Dermis blood vessel endothelial cell (primary cell): ENCODE results near the gene HNRNPR. TPM values are rescaled to one million over a fixed set of nuclear protein-coding genes. Genes with fewer than 3 reads are reported as not detected.
A peak's percentile ranks its signal among the peaks of the same experiment; 100 is the strongest.
"Not testable (repeated sequence)": the region's sequence is repeated elsewhere in the genome, so short reads cannot be mapped to it uniquely, and the experiment has no call there.

ENCODE experiments used
- DNase-seq: peaks from one replicate; pipeline ENCODE4 v3.0.0; 2010
- total RNA-seq: library from RNA; depleted of rRNA; stranded (reverse); fragments of >200 nt; gene quantifications from 2 replicates; pipeline ENCODE4 v1.2.3, GENCODE V29; 2014

The HNRNPR gene
- total RNA-seq, 1 donor from 2014 or later: 65.7 TPM

- DNase-seq: no peak
These were observed 21.3 kb downstream of the HNRNPR start for GRCh38 chr1:23322770-23323169.

GRCh38 chr1:23310280-23310679 is 33.8 kb downstream of the HNRNPR start:
- not testable (repeated sequence) for DNase-seq

DNA sequence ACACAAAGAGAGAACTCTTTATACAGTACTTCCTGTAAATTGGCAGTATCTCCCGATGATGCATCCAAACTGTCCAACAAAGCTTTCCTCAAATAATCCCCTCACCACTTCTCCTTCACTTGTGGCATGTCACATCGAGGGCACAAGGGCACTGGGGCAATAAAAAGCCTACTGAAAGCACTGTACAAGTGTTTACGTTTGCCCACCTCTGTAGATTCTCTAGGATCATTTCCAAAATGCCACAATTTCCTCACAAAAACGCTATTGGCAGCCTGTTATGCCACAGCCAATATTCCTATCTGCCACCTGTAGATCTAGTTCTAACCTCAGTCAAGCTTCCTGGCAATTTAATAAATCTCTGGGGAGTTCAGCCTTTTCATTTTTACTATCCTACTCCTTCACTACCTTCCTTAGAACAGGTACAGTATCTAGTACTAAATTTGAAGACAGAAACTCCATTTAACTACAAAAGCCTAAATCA is 39.9 kb downstream of the HNRNPR start:
- peak; percentile 16 for DNase-seq

DNA sequence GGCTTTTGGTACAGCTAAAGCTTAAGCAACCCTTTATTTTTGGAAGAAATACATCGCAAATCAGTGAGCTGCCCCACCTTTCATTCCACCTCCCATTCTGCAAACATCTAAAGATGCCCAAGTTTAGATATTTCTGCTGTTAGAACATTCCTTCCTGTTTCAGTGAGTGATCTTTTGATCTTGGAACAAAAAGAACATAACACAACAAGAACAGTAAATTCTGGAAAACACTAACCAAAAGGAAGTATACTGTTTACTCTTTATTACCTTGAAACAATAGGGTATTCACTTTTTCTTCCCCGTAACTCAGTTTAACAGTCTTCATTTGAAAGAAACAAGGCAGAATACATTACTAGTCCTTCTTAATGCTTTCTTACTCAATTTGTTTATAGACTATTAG is 40.6 kb downstream of the HNRNPR start:
- DNase-seq: peak; percentile 35

- no peak for DNase-seq
These were observed 47.2 kb downstream of the HNRNPR start for GRCh38 chr1:23296931-23297330.

DNA sequence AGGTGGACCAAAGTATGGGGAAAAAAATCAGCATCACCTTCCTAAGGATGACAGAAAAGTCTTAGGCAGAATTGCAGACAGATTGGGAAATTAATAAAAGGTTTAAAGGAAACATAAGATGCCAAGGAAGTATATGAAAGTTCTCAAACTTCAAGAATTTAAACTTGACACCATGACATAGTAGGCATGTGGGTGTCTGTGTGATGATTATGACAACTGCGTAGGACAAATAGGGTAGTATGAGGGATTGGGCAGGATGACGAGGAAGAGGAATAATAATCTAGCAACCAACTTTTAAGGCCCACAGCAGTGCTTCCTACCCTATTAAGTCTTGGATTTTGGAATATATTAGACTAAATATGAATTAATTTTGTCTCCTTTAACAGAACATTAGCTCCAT is 52.4 kb downstream of the HNRNPR start:
- DNase-seq: peak; percentile 30

GRCh38 chr1:23290836-23291565 is 53.1 kb downstream of the HNRNPR start:
- peak; percentile 89 for DNase-seq

DNA sequence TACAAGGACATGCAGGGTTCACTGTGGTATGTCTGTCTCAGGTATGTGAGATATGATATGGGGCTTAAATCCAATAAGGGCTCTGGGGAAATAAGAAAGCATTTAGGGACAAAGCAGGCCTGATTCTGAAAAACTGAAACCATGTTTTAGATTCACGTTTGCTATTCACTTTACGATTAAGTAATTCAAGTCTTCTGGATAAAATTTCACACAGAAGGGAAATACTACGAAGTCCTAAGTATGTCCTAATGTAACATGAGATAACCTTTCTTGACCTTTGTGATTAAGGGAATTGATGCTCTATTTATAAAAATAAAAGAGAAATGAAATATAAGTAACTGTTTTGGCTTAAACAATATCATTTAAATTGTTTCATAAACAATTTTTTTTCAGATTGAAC is 55.4 kb downstream of the HNRNPR start:
- peak; percentile 12 for DNase-seq

DNA sequence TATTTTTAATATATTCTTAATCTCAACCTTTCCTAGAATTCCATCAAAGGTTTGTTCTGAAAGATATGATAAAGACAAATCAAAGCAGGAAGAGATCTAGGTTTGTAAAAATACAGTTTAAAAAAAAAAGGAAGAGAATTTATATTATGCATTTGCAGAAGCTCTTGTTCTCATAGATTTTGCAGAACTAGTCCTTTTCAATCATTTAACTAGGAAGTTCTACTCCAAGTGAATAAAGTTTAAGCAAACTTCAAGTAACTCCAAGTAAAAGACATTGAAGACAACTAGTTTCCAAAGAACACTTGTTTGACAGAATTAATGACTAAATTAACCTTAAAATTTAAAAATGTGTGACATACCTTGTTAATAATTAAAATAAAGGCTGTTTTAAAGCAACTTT is 55.9 kb downstream of the HNRNPR start:
- DNase-seq: no peak

DNA sequence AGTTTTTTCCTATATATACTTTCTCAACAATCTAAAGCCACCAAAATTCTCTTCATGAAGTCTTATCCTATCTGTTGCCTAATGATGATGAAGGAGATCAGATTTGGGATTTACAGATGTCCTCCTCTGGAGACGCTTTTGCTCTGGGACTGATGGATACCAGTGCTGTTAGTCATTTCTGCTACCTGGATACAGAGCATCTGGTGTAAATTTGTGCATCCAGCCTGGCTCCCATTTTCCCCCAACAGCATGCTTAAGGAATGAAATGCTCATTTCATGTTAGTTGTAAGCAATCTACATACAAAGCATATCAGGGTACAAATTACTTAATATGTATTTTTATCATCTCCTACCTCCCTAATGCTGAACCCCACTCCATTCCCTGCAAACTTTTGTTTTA is 57.7 kb downstream of the HNRNPR start:
- no peak for DNase-seq

GRCh38 chr1:23283667-23284602 is 60.1 kb downstream of the HNRNPR start:
- DNase-seq: no peak

DNA sequence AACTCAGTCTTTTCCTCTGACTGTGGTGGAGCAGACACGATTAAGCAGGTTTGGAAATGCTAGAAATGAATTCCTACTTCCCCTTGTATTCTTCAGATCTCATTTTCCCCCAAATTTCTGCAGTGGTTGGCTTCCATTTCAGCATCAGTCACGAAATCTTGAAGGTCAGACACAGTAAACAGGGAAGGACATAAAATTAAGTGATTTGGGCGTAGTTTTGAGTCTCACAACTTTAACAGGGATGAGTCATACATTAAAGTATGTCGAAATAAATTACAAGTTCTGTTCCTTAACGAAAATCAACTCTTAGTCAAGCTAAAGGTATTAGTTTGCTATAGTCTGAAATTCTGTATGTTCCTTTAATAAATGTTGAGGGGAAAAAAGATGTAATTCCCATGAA is 61.1 kb downstream of the HNRNPR start:
- peak; percentile 58 for DNase-seq

GRCh38 chr1:23278717-23279116 is 65.4 kb downstream of the HNRNPR start:
- DNase-seq: no peak

GRCh38 chr1:23276531-23276930 is 67.6 kb downstream of the HNRNPR start:
- DNase-seq: no peak

DNA sequence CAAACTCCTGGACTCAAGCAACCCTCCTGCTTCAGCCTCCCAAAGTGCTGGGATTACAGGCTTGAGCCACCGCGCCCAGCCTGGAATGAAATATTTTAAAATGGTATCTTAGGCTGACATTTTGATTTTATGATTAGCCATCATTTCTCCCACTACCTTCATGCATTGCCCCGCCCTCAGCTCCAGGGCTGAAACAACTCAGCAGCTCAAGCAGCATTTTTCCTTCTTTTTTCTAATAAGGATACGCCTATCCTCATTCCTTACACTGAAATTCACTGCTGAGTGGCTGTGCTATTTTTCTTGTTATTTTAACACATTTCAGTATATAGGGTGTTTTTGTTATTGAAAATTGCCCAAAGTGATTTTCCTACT is 70.0 kb downstream of the HNRNPR start:
- DNase-seq: no peak

GRCh38 chr1:23273450-23274133 is 70.5 kb downstream of the HNRNPR start:
- peak; percentile 96 for DNase-seq

DNA sequence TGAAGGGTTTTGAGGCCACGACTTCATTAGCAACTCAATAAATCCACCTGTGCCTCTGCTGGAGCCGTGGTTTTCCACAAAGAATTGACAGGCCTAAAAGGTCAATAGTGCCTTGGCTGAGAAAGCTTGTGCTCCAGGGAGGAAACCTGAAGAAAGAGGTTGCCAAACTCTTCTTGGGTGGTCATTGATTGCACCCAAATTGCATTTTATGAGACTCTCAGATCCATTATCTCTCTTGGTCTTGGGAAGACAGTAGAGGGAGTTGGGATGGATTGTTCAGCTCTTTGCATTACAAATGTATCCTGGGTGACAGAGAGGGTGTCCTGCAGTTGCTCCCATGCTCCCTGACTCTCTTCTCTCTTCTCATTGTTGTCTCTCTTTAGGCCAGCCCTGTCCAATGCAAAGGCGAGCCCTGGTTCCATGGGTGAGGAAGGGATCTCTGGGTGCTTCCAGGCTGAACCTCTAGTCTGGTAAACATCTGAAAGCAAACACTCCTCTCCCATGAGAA is 80.7 kb downstream of the HNRNPR start:
- no peak for DNase-seq

- not testable (repeated sequence) for DNase-seq
These were observed 86.0 kb downstream of the HNRNPR start for GRCh38 chr1:23258082-23258481.

GRCh38 chr1:23257371-23257770 is 86.7 kb downstream of the HNRNPR start:
- not testable (repeated sequence) for DNase-seq
